HG03460 (cell line): ENCODE results near the gene KPNA2.
A peak's percentile ranks its signal among the peaks of the same experiment; 100 is the strongest.
"Not testable (repeated sequence)": the region's sequence is repeated elsewhere in the genome, so short reads cannot be mapped to it uniquely, and the experiment has no call there.

Experiments
- ATAC-seq: cut with Tn5 transposase; IDR thresholded peaks from one replicate; pipeline ENCODE4 v1.9.1; 2021; ENCODE audit not compliant: unreplicated experiment

KPNA2 gene

GRCh38 chr17:68054296-68054900 lies 18.9 kb downstream of the KPNA2 start:
- no peak for ATAC-seq

- no peak for ATAC-seq
Observed at GRCh38 chr17:68057531-68057952, 22.0 kb downstream of the KPNA2 start.

GRCh38 chr17:68060336-68060735 lies 24.8 kb downstream of the KPNA2 start:
- no peak for ATAC-seq

GRCh38 chr17:68061512-68062313 lies 26.2 kb downstream of the KPNA2 start:
- ATAC-seq = no peak

- not testable (repeated sequence) for ATAC-seq
Observed at GRCh38 chr17:68065366-68065765, 29.8 kb downstream of the KPNA2 start.

GRCh38 chr17:68068512-68068911 lies 33.0 kb downstream of the KPNA2 start:
- ATAC-seq = not testable (repeated sequence)

GRCh38 chr17:68070582-68071444 lies 35.3 kb downstream of the KPNA2 start:
- not testable (repeated sequence) for ATAC-seq

GRCh38 chr17:68074279-68074678 lies 38.7 kb downstream of the KPNA2 start:
- no peak for ATAC-seq

GRCh38 chr17:68075953-68076607 lies 40.5 kb downstream of the KPNA2 start:
- ATAC-seq = not testable (repeated sequence)

GRCh38 chr17:68077498-68077897 lies 42.0 kb downstream of the KPNA2 start:
- ATAC-seq = not testable (repeated sequence)

GRCh38 chr17:68080411-68081150 lies 45.0 kb downstream of the KPNA2 start:
- ATAC-seq = no peak

- ATAC-seq = not testable (repeated sequence)
Observed at GRCh38 chr17:68081305-68082265, 46.0 kb downstream of the KPNA2 start.

GRCh38 chr17:68085771-68086381 lies 50.3 kb downstream of the KPNA2 start:
- peak; percentile 35 for ATAC-seq

GRCh38 chr17:68086666-68087065 lies 51.1 kb downstream of the KPNA2 start:
- ATAC-seq = not testable (repeated sequence)

- ATAC-seq = peak; percentile 65
Observed at GRCh38 chr17:68087131-68087623, 51.6 kb downstream of the KPNA2 start.

- no peak for ATAC-seq
Observed at GRCh38 chr17:68087851-68088250, 52.3 kb downstream of the KPNA2 start.

GRCh38 chr17:68089881-68090280 lies 54.3 kb downstream of the KPNA2 start:
- ATAC-seq = no peak

- no peak for ATAC-seq
Observed at GRCh38 chr17:68094481-68095078, 59.0 kb downstream of the KPNA2 start.
